Adrenal gland (tissue), 12 donors: ENCODE data around the gene DUS1L. TPM values are rescaled to one million over a fixed set of nuclear protein-coding genes. Genes with fewer than 3 reads are reported as not detected.
A peak's percentile ranks its signal among the peaks of the same experiment; 100 is the strongest.

Experiments
- DNase-seq, 7 donors: peaks; one replicate each; pipeline ENCODE4 v3.0.0-alpha.2; 2019 to 2020
- H3K27ac ChIP-seq, 5 donors: fragments of 200-600 bp; sonication (generic) in 4 of 5; 1 replicate in 3 of 5; 2 replicates in 2 of 5; pipeline versions ENCODE4 v1.5.1 to v1.8.0; 2016 to 2020; ENCODE audit warnings: mild to moderate bottlenecking in 1 of 5
- H3K27me3 ChIP-seq: fragments of 200-600 bp; 2 replicates; pipeline ENCODE4 v1.8.0; 2021
- H3K36me3 ChIP-seq, 2 donors: fragments of 200-600 bp; replicated peaks in 1 of 2; 1 replicate in 1 of 2; 2 replicates in 1 of 2; pipeline versions ENCODE4 v1.5.1 to v1.8.0; 2018 to 2022
- H3K4me1 ChIP-seq, 2 donors: fragments of 200-600 bp; replicated peaks in 1 of 2; 1 replicate in 1 of 2; 2 replicates in 1 of 2; pipeline versions ENCODE4 v1.5.1 to v1.8.0; 2018 to 2021
- H3K4me3 ChIP-seq, 4 donors: fragments of 200-600 bp; sonication (generic) in 3 of 4; one replicate each; pipeline ENCODE4 v1.5.1; 2016 to 2018
- H3K9me3 ChIP-seq, 3 donors: fragments of 200-600 bp; sonication (generic) in 1 of 3; replicated peaks in 1 of 3; 1 replicate in 2 of 3; 2 replicates in 1 of 3; pipeline versions ENCODE4 v1.5.1 to v1.8.0; 2016 to 2021
- CTCF ChIP-seq, 6 experiments: fragments of 450-650 bp in 4 of 6; fragments of 200-600 bp in 2 of 6; sonication (generic) in 1 of 6; IDR thresholded peaks; 1 replicate in 5 of 6; 2 replicates in 1 of 6; pipeline versions ENCODE4 v1.5.1 to v1.8.0; 2016 to 2021; ENCODE audit warnings: antibody characterized with exemption in 6 of 6, mild to moderate bottlenecking in 2 of 6, moderate library complexity in 1 of 6
- POLR2A ChIP-seq, 2 donors: fragments of 450-650 bp; IDR thresholded peaks; one replicate each; pipeline ENCODE4 v1.6.1; 2017; ENCODE audit warnings: antibody characterized with exemption in 2 of 2, mild to moderate bottlenecking in 2 of 2, moderate library complexity in 1 of 2
- WGBS, 4 donors: extraction: QIAGEN DNeasy Blood & Tissue Kit in 2 of 4; methylation state at CpG; one replicate each; pipeline versions ENCODE4 v1.1.5 to v1.1.7; 2013 to 2017; 5-methylcytosine and 5-hydroxymethylcytosine counted together
- intact Hi-C, 2 donors: fragments of 100-400 bp; cut with DNase I; formaldehyde crosslinking; loops; one replicate each; pipeline versions ENCODE4 v1.14.1 to v1.15.0; 2022 to 2023
- polyA plus RNA-seq, 3 donors: library from polyadenylated mRNA; stranded (reverse); fragments of 200-250 nt in 2 of 3; fragments of 350-450 nt in 1 of 3; fragmentation: Illumina TruSeq in 1 of 3; extraction: RNeasy Lipid Tissue Mini Kit (QIAGEN cat#74804) in 1 of 3; gene quantifications; one replicate each; pipeline ENCODE4 v1.2.3, GENCODE V29; 2013 to 2014
- total RNA-seq, 9 donors: library from RNA; depleted of rRNA in 4 of 9; stranded (reverse); fragments of >200 nt in 4 of 9; fragments of 120-200 nt in 1 of 9; fragmentation: NEBNext Ultra II Directional in 1 of 9; extraction: Animal tissue kit (Norgen Biotek cat#: 25700) in 1 of 9; gene quantifications; one replicate each; pipeline versions ENCODE4 v1.1.0 to v1.2.4, GENCODE V29; 2013 to 2023
- donor health status: healthy with polysubstance abuse.
- donor health status: Bipolar disorder and iron deficiency.
- donor health status: DM: yes; HTN: yes; CAD: no.
- donor health status: DM: no; HTN: no; CAD: no.
- donor health status: DM: no; HTN: no; CAD: no.
- donor health status: DM: yes; HTN: yes; CAD: no.

Gene DUS1L
- total and polyA plus RNA-seq, 12 donors = 38.5 to 397 (median 75.7) TPM

DNA sequence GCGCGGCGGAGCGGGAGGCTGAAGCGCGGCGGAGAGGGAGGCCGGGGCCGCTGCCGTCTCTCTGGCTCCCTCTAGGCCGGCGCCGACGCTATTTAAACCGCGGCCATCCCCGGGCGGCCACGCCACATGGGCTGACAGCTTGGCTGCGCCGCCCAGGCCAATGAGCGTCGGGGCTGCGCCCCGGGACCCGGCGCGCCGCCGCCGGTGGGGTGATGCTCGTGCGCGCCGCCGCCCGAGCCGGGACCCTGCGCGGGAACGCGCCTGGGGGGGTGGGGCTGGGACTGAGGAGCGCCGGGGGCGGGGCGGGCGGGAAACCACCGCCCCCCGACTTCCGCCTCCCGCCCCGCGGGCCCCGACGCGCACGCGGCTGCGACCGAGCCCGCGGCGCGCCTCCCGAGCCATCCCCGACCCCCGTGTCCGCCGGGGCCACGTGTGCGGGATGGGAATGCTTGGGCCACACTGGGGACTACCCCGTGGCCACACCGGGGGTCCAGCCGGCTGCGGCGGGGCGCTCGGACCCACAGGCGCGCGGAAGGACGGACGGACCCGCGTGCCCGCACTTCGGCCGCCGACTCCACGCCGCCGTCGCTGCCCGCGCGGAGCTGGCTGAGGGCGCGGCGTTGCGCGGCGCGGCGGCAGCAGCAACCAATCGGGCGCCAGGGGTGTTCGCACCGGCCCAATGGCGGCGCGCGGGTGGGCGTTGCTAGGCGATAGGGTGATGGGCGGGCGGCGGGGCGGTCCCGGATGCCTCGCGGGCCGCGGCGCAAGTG is 32.8 kb upstream of the DUS1L start, which contains the start of gene FASN:
Gene FASN, minus strand, starts transcription at position 68 of the 770 bp plus-strand sequence. CDS start 1,791 bp downstream, outside the sequence.
- H3K4me3 ChIP-seq = peak within 1 kb of the TSS; percentile 40 to 86 (median 66)
- TF ChIP-seq POLR2A (IDR thresholded peaks at IDR 0.05) (peak; percentile 99), CTCF (IDR thresholded peaks at IDR 0.05) (peak in 3 of 6 experiments; percentile 28 to 53 (median 45))
- WGBS, 4 donors = 0 to 1% (median 1%) methylated on average over 26 to 124 of the region's 124 CpGs; no CpG with 5 or more reads in 1 of the 4 donors
- peaks cover 23 to 36% of the 10 kb centered on the region in 2 donors for H3K4me1 ChIP-seq
- no peaks in the 10 kb centered on the region for H3K27me3 ChIP-seq
- peak within 1 kb of the TSS; percentile 86 to 100 (median 94) for H3K27ac ChIP-seq
- intact Hi-C loops = loop anchor here in 1 of 2 donors (5.0 kb wide), 1 partner anchor 54 kb away; no protein-coding TSS in a partner anchor
- DNase-seq = peak; percentile 95 to 97 (median 96)
- H3K9me3 ChIP-seq = no peaks in the 10 kb centered on the region
- peaks cover 0 to 24% of the 10 kb centered on the region in 2 donors for H3K36me3 ChIP-seq

GRCh38 chr17:82097919-82098168 is 32.2 kb upstream of the DUS1L start:
- intact Hi-C loops = loop anchor here in 1 of 2 donors (5.0 kb wide), 1 partner anchor 54 kb away; no protein-coding TSS in a partner anchor
- peaks cover 0 to 29% of the 10 kb centered on the region in 2 donors for H3K36me3 ChIP-seq
- H3K4me1 ChIP-seq = peaks cover 21 to 34% of the 10 kb centered on the region in 2 donors
- H3K27me3 ChIP-seq = no peaks in the 10 kb centered on the region
- no peaks in the 10 kb centered on the region for H3K9me3 ChIP-seq
- 0 to 1% (median 0%) methylated on average over 3 to 36 of the region's 36 CpGs; no CpG with 5 or more reads in 1 of the 4 donors for WGBS, 4 donors
- H3K4me3 ChIP-seq = peak overlapping the region in 3 of 4 donors; percentile 40 to 86 (median 53)
- no peak for DNase-seq
- TF ChIP-seq CTCF (IDR thresholded peaks at IDR 0.05) = no peak
- TF ChIP-seq POLR2A (IDR thresholded peaks at IDR 0.05) = no peak
- H3K27ac ChIP-seq = peak overlapping the region; percentile 79 to 100 (median 91)

DNA sequence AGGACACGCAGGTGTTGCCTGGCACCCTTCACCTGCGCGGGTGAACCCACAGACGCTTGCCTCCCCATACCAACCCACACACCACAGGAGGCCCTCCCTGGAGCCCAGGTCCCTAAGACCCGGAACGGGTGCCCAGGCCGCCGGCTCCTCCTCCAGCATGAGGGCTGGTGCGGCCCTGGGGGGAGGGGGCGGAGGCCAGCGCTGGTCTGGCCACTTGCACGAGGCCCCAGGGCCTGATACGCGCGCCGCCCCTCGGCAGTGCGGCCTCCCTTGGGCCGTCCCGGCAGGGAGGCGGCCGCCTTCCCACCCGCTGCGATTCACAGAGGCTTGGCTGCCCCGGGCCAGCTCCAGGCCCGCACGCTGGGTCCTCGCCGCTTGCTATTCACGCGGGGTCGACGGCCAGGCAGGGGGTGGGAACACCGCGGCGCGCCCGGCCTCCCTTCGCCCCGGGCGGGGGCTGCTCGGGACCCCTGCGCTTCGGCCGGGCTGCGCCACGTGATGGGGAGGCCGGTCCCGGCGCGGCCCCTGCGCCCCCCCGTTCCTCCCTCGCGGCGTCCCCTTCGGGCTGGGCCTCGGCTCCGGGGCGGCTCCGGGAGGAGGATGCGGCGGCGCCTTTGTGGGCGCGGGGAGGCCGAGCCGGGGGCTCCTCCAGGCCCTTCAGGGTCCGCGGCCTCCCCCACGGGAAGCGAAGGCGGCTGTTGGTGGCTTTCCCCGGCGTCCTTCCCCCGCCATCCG is 31.7 kb upstream of the DUS1L start:
- peak overlapping the region; percentile 40 to 86 (median 66) for H3K4me3 ChIP-seq
- WGBS, 4 donors = 0 to 5% (median 2%) methylated on average over 31 to 75 of the region's 77 CpGs
- no peaks in the 10 kb centered on the region for H3K27me3 ChIP-seq
- peak in 5 of 7 donors; percentile 42 to 78 (median 69) for DNase-seq
- TF ChIP-seq POLR2A (IDR thresholded peaks at IDR 0.05) (peak; percentile 46 to 56), CTCF (IDR thresholded peaks at IDR 0.05) (no peak)
- H3K27ac ChIP-seq = peak overlapping the region; percentile 79 to 100 (median 91)
- intact Hi-C loops = loop anchor here in 1 of 2 donors (5.0 kb wide), 1 partner anchor 55 kb away; no protein-coding TSS in a partner anchor
- peaks cover 0 to 34% of the 10 kb centered on the region in 2 donors for H3K36me3 ChIP-seq
- peaks cover 21 to 34% of the 10 kb centered on the region in 2 donors for H3K4me1 ChIP-seq
- no peaks in the 10 kb centered on the region for H3K9me3 ChIP-seq

- no peaks in the 10 kb centered on the region for H3K9me3 ChIP-seq
- peaks cover 0 to 40% of the 10 kb centered on the region in 2 donors for H3K36me3 ChIP-seq
- intact Hi-C loops = loop anchor here in 1 of 2 donors (5.0 kb wide), 1 partner anchor 56 kb away; no protein-coding TSS in a partner anchor
- peak in 1 of 7 donors; percentile 23 for DNase-seq
- no peaks in the 10 kb centered on the region for H3K27me3 ChIP-seq
- WGBS, 4 donors = 54 to 78% (median 73%) methylated on average over 4 to 8 of the region's 8 CpGs
- no peak for TF ChIP-seq POLR2A (IDR thresholded peaks at IDR 0.05)
- TF ChIP-seq CTCF (IDR thresholded peaks at IDR 0.05) = no peak
- peak overlapping the region in 3 of 4 donors; percentile 53 to 86 (median 78) for H3K4me3 ChIP-seq
- peaks cover 21 to 32% of the 10 kb centered on the region in 2 donors for H3K4me1 ChIP-seq
- H3K27ac ChIP-seq = peak overlapping the region in 2 of 5 donors; percentile 91 to 100
Measured at GRCh38 chr17:82096709-82097183, 31.1 kb upstream of the DUS1L start.
